K562 (cell line): ENCODE results near the gene MPL. TPM values are rescaled to one million over a fixed set of nuclear protein-coding genes. Genes with fewer than 3 reads are reported as not detected.

Experiments
- ATAC-seq: fragments of 200-7000 bp; cut with Tn5 transposase; 3 replicates; pipeline ENCODE4 v1.9.1; 2020; ENCODE audit warnings: moderate library complexity
- BruUV-seq: library from RNA; stranded (reverse); fragments of 400-500 nt; replicated peaks from 2 replicates; lab custom pipeline; 2021; lab: Mats Ljungman, UMichigan
- CTCF ChIA-PET: fragments of 300-600 bp; formaldehyde crosslinking; extraction: SDS; loops from one replicate; lab custom pipeline; 2021; ENCODE audit warnings: low intra/inter-chr PET ratio; lab: Yijun Ruan, JAX
- POLR2A ChIA-PET: fragments of 300-600, 350-650 bp; sonication (Branson Sonifier 250); formaldehyde crosslinking; extraction: SDS; loops from one replicate; lab custom pipeline; 2021; ENCODE audit warnings: antibody characterized with exemption, inconsistent platforms; lab: Yijun Ruan, JAX
- DNase-seq, 4 experiments: peaks; one replicate each; pipeline versions ENCODE4 v3.0.0 to v3.0.0-alpha.2; 2011 to 2018; ENCODE audit warnings: low spot score in 3 of 4, mixed read lengths in 3 of 4; ENCODE audit errors: extremely low read depth in 1 of 4
- FAIRE-seq: peaks from 2 replicates; lab custom pipeline; 2011; peaks lifted over from hg19 to GRCh38; lab: Jason Lieb, UNC
- H2AFZ ChIP-seq: 2 replicates; pipeline ENCODE4 v1.6.0; 2011; ENCODE audit warnings: low read depth, low read length, control low read depth, inconsistent platforms
- H3K27ac ChIP-seq: fragments of 200-600 bp; 3 replicates; pipeline ENCODE4 v1.8.0; 2011; ENCODE audit warnings: low read depth, mild to moderate bottlenecking, control low read depth, inconsistent platforms, low read length, moderate library complexity, mixed read lengths; ENCODE audit errors: extremely low read depth
- H3K27me3 ChIP-seq, 2 experiments: fragments of 300-600 bp in 1 of 2; 2 replicates in 1 of 2; 3 replicates in 1 of 2; pipeline versions ENCODE4 v1.6.0 to v1.8.0; 2011; ENCODE audit warnings: inconsistent platforms in 2 of 2, low read length in 2 of 2, mild to moderate bottlenecking in 1 of 2, mixed read lengths in 1 of 2, moderate library complexity in 1 of 2; ENCODE audit not compliant: control insufficient read depth in 2 of 2, insufficient read depth in 2 of 2
- H3K36me3 ChIP-seq: fragments of 300-600 bp; 3 replicates; pipeline ENCODE4 v1.8.0; 2011; ENCODE audit warnings: mild to moderate bottlenecking, low read length, inconsistent platforms; ENCODE audit not compliant: control insufficient read depth, insufficient read depth
- H3K4me1 ChIP-seq, 2 experiments: fragments of 200-600 bp in 1 of 2; replicated peaks in 1 of 2; 2 replicates in 1 of 2; 3 replicates in 1 of 2; pipeline versions ENCODE4 v1.5.1 to v1.8.0; 2011; ENCODE audit warnings: inconsistent platforms in 2 of 2, low read length in 2 of 2, mild to moderate bottlenecking in 1 of 2, mixed read lengths in 1 of 2, moderate library complexity in 1 of 2; ENCODE audit not compliant: control insufficient read depth in 2 of 2, insufficient read depth in 2 of 2
- H3K4me2 ChIP-seq: 2 replicates; pipeline ENCODE4 v1.6.1; 2011; ENCODE audit warnings: low read length, control low read depth, inconsistent platforms, mixed read lengths; ENCODE audit not compliant: insufficient read depth
- H3K4me3 ChIP-seq: fragments of 200-600 bp; sonication (generic), shearing (Covaris generic); 2 replicates; pipeline ENCODE4 v1.5.1; 2016; ENCODE audit warnings: control low read depth, inconsistent platforms
- H3K79me2 ChIP-seq: fragments of 200-600 bp; 3 replicates; pipeline ENCODE4 v1.8.0; 2011; ENCODE audit warnings: low read length, inconsistent platforms; ENCODE audit not compliant: control insufficient read depth, insufficient read depth
- H3K9ac ChIP-seq, 2 experiments: 2 replicates each; pipeline versions ENCODE4 v1.6.0 to v1.6.1; 2011; ENCODE audit warnings: low read depth in 2 of 2, low read length in 2 of 2, control low read depth in 1 of 2, inconsistent platforms in 1 of 2, mild to moderate bottlenecking in 1 of 2, mixed read lengths in 1 of 2; ENCODE audit not compliant: insufficient read depth in 1 of 2
- H3K9me1 ChIP-seq: one replicate; pipeline ENCODE4 v1.6.0; 2011; ENCODE audit warnings: inconsistent platforms, mild to moderate bottlenecking, low read length, moderate library complexity; ENCODE audit not compliant: control insufficient read depth, insufficient read depth
- H3K9me3 ChIP-seq: replicated peaks from 2 replicates; pipeline ENCODE4 v1.5.1; 2011; ENCODE audit warnings: low read depth, low read length, inconsistent platforms; ENCODE audit not compliant: control insufficient read depth, insufficient read depth
- H4K20me1 ChIP-seq: replicated peaks from 2 replicates; pipeline ENCODE4 v1.6.1; 2011; ENCODE audit warnings: low read length, inconsistent platforms, mixed read lengths; ENCODE audit not compliant: control insufficient read depth, insufficient read depth
- ARNT ChIP-seq, 2 experiments: fragments of 450-650 bp; IDR thresholded peaks; 2 replicates each; pipeline ENCODE4 v1.6.1; 2016; ENCODE audit warnings: mild to moderate bottlenecking in 1 of 2
- MTA3 ChIP-seq: fragments of 450-650 bp; formaldehyde crosslinking; IDR thresholded peaks from 2 replicates; pipeline ENCODE4 v1.6.1; 2017; ENCODE audit warnings: mild to moderate bottlenecking, borderline replicate concordance
- NFRKB ChIP-seq: fragments of 450-650 bp; IDR thresholded peaks from 2 replicates; pipeline ENCODE4 v1.6.1; 2016; ENCODE audit warnings: low read depth
- ZNF23 ChIP-seq: fragments of 250-450 bp; sonication (Bioruptor Pico); IDR thresholded peaks from 2 replicates; pipeline ENCODE4 v1.4.0; 2020; ENCODE audit warnings: mild to moderate bottlenecking
- WGBS: fragments of 100-300 bp; shearing (Covaris generic); methylation state at CpG from one replicate; pipeline ENCODE4 v1.1.6; 2016; ENCODE audit warnings: low coverage, mixed read lengths; ENCODE audit not compliant: insufficient coverage; ENCODE audit errors: missing lambda C conversion rate; 5-methylcytosine and 5-hydroxymethylcytosine counted together
- in situ Hi-C: fragments of 300-500 bp; cut with MboI; formaldehyde crosslinking; loops from 4 replicates; pipeline ENCODE4 v1.15.0; 2018; ENCODE audit warnings: inconsistent platforms, mixed read lengths
- intact Hi-C: fragments of 100-400 bp; cut with micrococcal nuclease; formaldehyde crosslinking; loops from 2 replicates; pipeline ENCODE4 v1.14.2; 2022
- polyA plus RNA-seq, 8 experiments: library from polyadenylated mRNA; depleted of rRNA in 4 of 8; stranded (reverse) in 5 of 8; unstranded in 3 of 8; fragments of >200 nt; fragmentation: Nextera tagmentation in 2 of 8; fragmentation: Illumina TruSeq in 1 of 8; extraction: Ambion mirVana in 2 of 8; extraction: Trizol in 1 of 8; gene quantifications; 2 replicates each; pipeline versions ENCODE4 v1.2.1 to v1.2.3, GENCODE V29; 2011 to 2014; ENCODE audit warnings: inconsistent platforms in 1 of 8, missing spikeins in 1 of 8
- total RNA-seq, 7 experiments: library from RNA; depleted of rRNA in 6 of 7; stranded (reverse); fragments of >200 nt in 6 of 7; fragmentation: Illumina TruSeq in 2 of 7; extraction: Trizol in 2 of 7; gene quantifications; 2 replicates each; pipeline versions ENCODE4 v1.2.1 to v1.2.3, GENCODE V29; 2011 to 2021; ENCODE audit warnings: low replicate concordance in 1 of 7
- TF ChIP-seq, protein P1 (sequence below), 3 experiments: IDR thresholded peaks in 2 of 3; conservative IDR thresholded peaks in 1 of 3; 2 replicates each; pipeline ENCODE4 v1.5.1; 2011 to 2012; ENCODE audit warnings: low read length in 3 of 3, mild to moderate bottlenecking in 3 of 3, control low read depth in 2 of 3, improper control_type of control experiment in 1 of 3, inconsistent platforms in 1 of 3, low read depth in 1 of 3, mixed read lengths in 1 of 3, moderate library complexity in 1 of 3; ENCODE audit not compliant: insufficient read depth in 2 of 3

Gene MPL
- total and polyA plus RNA-seq, 9 of the 15 experiments (the other 6 are each of a cell fraction or from before 2014, with no cell fraction given): not detected

DNA sequence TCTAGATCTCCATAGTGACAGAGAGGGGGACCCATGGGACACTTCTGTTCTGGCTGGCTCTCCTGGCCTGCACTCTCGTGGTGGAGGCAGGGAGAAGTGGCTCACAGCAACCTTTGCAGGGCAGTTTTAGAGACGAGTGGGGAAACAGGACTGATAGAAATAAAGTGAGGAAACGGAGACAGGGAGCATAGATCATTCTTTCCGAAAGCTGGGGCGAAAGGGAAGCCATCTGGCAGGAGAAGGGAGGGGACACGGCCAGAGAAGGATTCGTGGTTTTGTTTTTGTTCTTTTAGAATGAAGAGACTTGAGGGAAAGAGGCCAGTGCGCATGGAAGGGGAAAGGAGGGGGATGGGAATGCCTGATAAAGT is 33.3 kb upstream of the MPL start:
- H2AFZ ChIP-seq: peak overlapping the region; percentile 41; the same call in 1 of the 2 replicates
- no peak overlapping the region for H3K9ac ChIP-seq
- peaks cover 4 to 19% of the 10 kb centered on the region in 2 experiments; a peak in 4 of 5 replicates for H3K4me1 ChIP-seq
- H3K9me1 ChIP-seq: no peaks in the 10 kb centered on the region
- no peaks in the 10 kb centered on the region for H3K79me2 ChIP-seq
- H3K27me3 ChIP-seq: peaks cover 23 to 80% of the 10 kb centered on the region in 2 experiments
- in situ Hi-C loops: no loop called here
- 0 out of 2 replicates have a peak, but pooled peaks cover 2% of the 10 kb centered on the region for H3K9me3 ChIP-seq
- H3K4me2 ChIP-seq: no peak overlapping the region
- H4K20me1 ChIP-seq: peaks cover 4% of the 10 kb centered on the region; the same call in 1 of the 2 replicates
- DNase-seq: no peak
- no peak for ATAC-seq
- CTCF ChIA-PET: no interaction called here
- WGBS: 8% methylated on average over 8 of the region's 8 CpGs
- intact Hi-C loops: no loop called here
- no peak for FAIRE-seq
- no peaks in the 10 kb centered on the region for H3K36me3 ChIP-seq
- POLR2A ChIA-PET: interaction anchor here (1.0 kb wide), 1 partner anchor 26 kb away, joined by 3 read pairs; no protein-coding TSS in a partner anchor
- no peak overlapping the region for H3K4me3 ChIP-seq
- no TSS peak for BruUV-seq
- TF ChIP-seq, protein P1, sequence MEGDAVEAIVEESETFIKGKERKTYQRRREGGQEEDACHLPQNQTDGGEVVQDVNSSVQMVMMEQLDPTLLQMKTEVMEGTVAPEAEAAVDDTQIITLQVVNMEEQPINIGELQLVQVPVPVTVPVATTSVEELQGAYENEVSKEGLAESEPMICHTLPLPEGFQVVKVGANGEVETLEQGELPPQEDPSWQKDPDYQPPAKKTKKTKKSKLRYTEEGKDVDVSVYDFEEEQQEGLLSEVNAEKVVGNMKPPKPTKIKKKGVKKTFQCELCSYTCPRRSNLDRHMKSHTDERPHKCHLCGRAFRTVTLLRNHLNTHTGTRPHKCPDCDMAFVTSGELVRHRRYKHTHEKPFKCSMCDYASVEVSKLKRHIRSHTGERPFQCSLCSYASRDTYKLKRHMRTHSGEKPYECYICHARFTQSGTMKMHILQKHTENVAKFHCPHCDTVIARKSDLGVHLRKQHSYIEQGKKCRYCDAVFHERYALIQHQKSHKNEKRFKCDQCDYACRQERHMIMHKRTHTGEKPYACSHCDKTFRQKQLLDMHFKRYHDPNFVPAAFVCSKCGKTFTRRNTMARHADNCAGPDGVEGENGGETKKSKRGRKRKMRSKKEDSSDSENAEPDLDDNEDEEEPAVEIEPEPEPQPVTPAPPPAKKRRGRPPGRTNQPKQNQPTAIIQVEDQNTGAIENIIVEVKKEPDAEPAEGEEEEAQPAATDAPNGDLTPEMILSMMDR (IDR thresholded peaks at IDR 0.05 in 2 of 3, conservative IDR thresholded peaks at IDR 0.05 in 1 of 3; ENCODE audit: insufficient read depth in 2 of 3, low read depth in 1 of 3, low read length in 3 of 3): 0 out of 6 replicates have a peak, but pooled peaks of 1 of the 3 experiments have one; percentile 3
- TF ChIP-seq NFRKB: no peak
- no peak for TF ChIP-seq ZNF23 (CRISPR knock-in tag)
- TF ChIP-seq ARNT (IDR thresholded peaks at IDR 0.05): no peak
- TF ChIP-seq MTA3: no peak
- H3K27ac ChIP-seq: no peak overlapping the region
